Adrenal gland (tissue), 12 donors: ENCODE measurements around the gene NEU1. TPM values are rescaled to one million over a fixed set of nuclear protein-coding genes. Genes with fewer than 3 reads are reported as not detected.
"Not testable (repeated sequence)": the region's sequence is repeated elsewhere in the genome, so short reads cannot be mapped to it uniquely, and the experiment has no call there.

ENCODE experiments used
- DNase-seq, 7 donors: peaks; one replicate each; pipeline ENCODE4 v3.0.0-alpha.2; 2019 to 2020
- H3K27ac ChIP-seq, 5 donors: fragments of 200-600 bp; sonication (generic) in 4 of 5; 1 replicate in 3 of 5; 2 replicates in 2 of 5; pipeline versions ENCODE4 v1.5.1 to v1.8.0; 2016 to 2020; ENCODE audit warnings: mild to moderate bottlenecking in 1 of 5
- H3K27me3 ChIP-seq: fragments of 200-600 bp; 2 replicates; pipeline ENCODE4 v1.8.0; 2021
- H3K36me3 ChIP-seq, 2 donors: fragments of 200-600 bp; replicated peaks in 1 of 2; 1 replicate in 1 of 2; 2 replicates in 1 of 2; pipeline versions ENCODE4 v1.5.1 to v1.8.0; 2018 to 2022
- H3K4me1 ChIP-seq, 2 donors: fragments of 200-600 bp; replicated peaks in 1 of 2; 1 replicate in 1 of 2; 2 replicates in 1 of 2; pipeline versions ENCODE4 v1.5.1 to v1.8.0; 2018 to 2021
- H3K4me3 ChIP-seq, 4 donors: fragments of 200-600 bp; sonication (generic) in 3 of 4; one replicate each; pipeline ENCODE4 v1.5.1; 2016 to 2018
- H3K9me3 ChIP-seq, 3 donors: fragments of 200-600 bp; sonication (generic) in 1 of 3; replicated peaks in 1 of 3; 1 replicate in 2 of 3; 2 replicates in 1 of 3; pipeline versions ENCODE4 v1.5.1 to v1.8.0; 2016 to 2021
- CTCF ChIP-seq, 6 experiments: fragments of 450-650 bp in 4 of 6; fragments of 200-600 bp in 2 of 6; sonication (generic) in 1 of 6; IDR thresholded peaks; 1 replicate in 5 of 6; 2 replicates in 1 of 6; pipeline versions ENCODE4 v1.5.1 to v1.8.0; 2016 to 2021; ENCODE audit warnings: antibody characterized with exemption in 6 of 6, mild to moderate bottlenecking in 2 of 6, moderate library complexity in 1 of 6
- POLR2A ChIP-seq, 2 donors: fragments of 450-650 bp; IDR thresholded peaks; one replicate each; pipeline ENCODE4 v1.6.1; 2017; ENCODE audit warnings: antibody characterized with exemption in 2 of 2, mild to moderate bottlenecking in 2 of 2, moderate library complexity in 1 of 2
- WGBS, 4 donors: extraction: QIAGEN DNeasy Blood & Tissue Kit in 2 of 4; methylation state at CpG; one replicate each; pipeline versions ENCODE4 v1.1.5 to v1.1.7; 2013 to 2017; 5-methylcytosine and 5-hydroxymethylcytosine counted together
- intact Hi-C, 2 donors: fragments of 100-400 bp; cut with DNase I; formaldehyde crosslinking; loops; one replicate each; pipeline versions ENCODE4 v1.14.1 to v1.15.0; 2022 to 2023
- polyA plus RNA-seq, 3 donors: library from polyadenylated mRNA; stranded (reverse); fragments of 200-250 nt in 2 of 3; fragments of 350-450 nt in 1 of 3; fragmentation: Illumina TruSeq in 1 of 3; extraction: RNeasy Lipid Tissue Mini Kit (QIAGEN cat#74804) in 1 of 3; gene quantifications; one replicate each; pipeline ENCODE4 v1.2.3, GENCODE V29; 2013 to 2014
- total RNA-seq, 9 donors: library from RNA; depleted of rRNA in 4 of 9; stranded (reverse); fragments of >200 nt in 4 of 9; fragments of 120-200 nt in 1 of 9; fragmentation: NEBNext Ultra II Directional in 1 of 9; extraction: Animal tissue kit (Norgen Biotek cat#: 25700) in 1 of 9; gene quantifications; one replicate each; pipeline versions ENCODE4 v1.1.0 to v1.2.4, GENCODE V29; 2013 to 2023
- donor health status: healthy with polysubstance abuse.
- donor health status: Bipolar disorder and iron deficiency.
- donor health status: DM: yes; HTN: yes; CAD: no.
- donor health status: DM: no; HTN: no; CAD: no.
- donor health status: DM: no; HTN: no; CAD: no.
- donor health status: DM: yes; HTN: yes; CAD: no.

NEU1 gene
- total and polyA plus RNA-seq, 12 donors, result 57.8 to 178 (median 108) TPM

- TF ChIP-seq POLR2A (IDR thresholded peaks at IDR 0.05), result no peak
- no peak for TF ChIP-seq CTCF (IDR thresholded peaks at IDR 0.05)
- intact Hi-C loops, result no loop called here
- 83 to 86% (median 85%) methylated on average over 18 to 21 of the region's 21 CpGs for WGBS, 4 donors
- H3K4me3 ChIP-seq, result no peak overlapping the region
- no peak for DNase-seq
- no peak overlapping the region for H3K27ac ChIP-seq
- H3K9me3 ChIP-seq, result no peaks in the 10 kb centered on the region
- peaks cover 0 to 4% of the 10 kb centered on the region in 2 donors for H3K36me3 ChIP-seq
- H3K27me3 ChIP-seq, result no peaks in the 10 kb centered on the region
- H3K4me1 ChIP-seq, result peaks cover 7 to 26% of the 10 kb centered on the region in 2 donors
Measured at GRCh38 chr6:31865205-31866118, 2.8 kb upstream of the NEU1 start.

DNA sequence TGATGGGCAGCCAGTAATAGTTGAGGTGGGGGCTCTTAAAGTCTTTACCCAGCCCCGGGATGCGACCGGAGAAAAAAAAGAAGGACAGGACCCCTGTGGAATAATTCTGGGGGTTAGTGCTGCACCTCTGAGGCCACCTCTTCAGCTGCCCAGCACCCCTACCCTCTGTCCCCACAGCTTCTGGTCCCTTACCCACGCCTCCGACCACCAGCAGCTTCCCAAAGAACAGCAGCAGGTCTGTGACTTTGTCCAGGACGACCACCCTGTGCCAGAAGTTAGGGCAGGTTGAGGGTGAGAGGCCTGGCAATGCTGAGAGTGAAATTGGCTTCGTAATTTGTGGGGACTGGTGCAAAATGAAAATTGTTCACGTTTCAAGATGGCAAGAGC, 2.2 kb upstream of the NEU1 start:
- intact Hi-C loops, result no loop called here
- no peak for DNase-seq
- WGBS, 4 donors, result 82 to 96% (median 90%) methylated on average over 8 of the region's 8 CpGs

GRCh38 chr6:31864123-31864562, 1.5 kb upstream of the NEU1 start:
- Histone ChIP-seq H3K4me1 (peaks cover 3 to 21% of the 10 kb centered on the region in 2 donors), H3K27ac (peak overlapping the region; percentile 69 to 96 (median 90)), H3K4me3 (peak overlapping the region in 2 of 4 donors; percentile 29 to 55), H3K36me3 (peaks cover 0 to 17% of the 10 kb centered on the region in 2 donors)
- 9 to 24% (median 13%) methylated on average over 12 to 16 of the region's 16 CpGs for WGBS, 4 donors
- H3K9me3 ChIP-seq, DNase-seq, intact Hi-C loops, H3K27me3 ChIP-seq: not testable (repeated sequence)

More for the DNA sequence above, 2.2 kb upstream of the NEU1 start:
- TF ChIP-seq CTCF (IDR thresholded peaks at IDR 0.05), result no peak
- no peak for TF ChIP-seq POLR2A (IDR thresholded peaks at IDR 0.05)
- Histone ChIP-seq H3K27me3 (no peaks in the 10 kb centered on the region), H3K4me1 (peaks cover 3 to 21% of the 10 kb centered on the region in 2 donors), H3K4me3 (no peak overlapping the region), H3K27ac (no peak overlapping the region), H3K36me3 (peaks cover 0 to 11% of the 10 kb centered on the region in 2 donors), H3K9me3 (no peaks in the 10 kb centered on the region)

GRCh38 chr6:31861919-31862343, 690 bp downstream of the NEU1 start:
- no peaks in the 10 kb centered on the region for H3K27me3 ChIP-seq
- DNase-seq, result no peak
- H3K27ac ChIP-seq, result peak overlapping the region in 2 of 5 donors; percentile 71 to 96
- intact Hi-C loops, result no loop called here
- 41 to 49% (median 46%) methylated on average over 16 to 17 of the region's 17 CpGs for WGBS, 4 donors
- H3K36me3 ChIP-seq, result peaks cover 0 to 39% of the 10 kb centered on the region in 2 donors
- H3K9me3 ChIP-seq, result no peaks in the 10 kb centered on the region
- H3K4me3 ChIP-seq, result peak overlapping the region; percentile 64 to 81 (median 74)
- peaks cover 3 to 21% of the 10 kb centered on the region in 2 donors for H3K4me1 ChIP-seq
- TF ChIP-seq POLR2A (IDR thresholded peaks at IDR 0.05) (no peak), CTCF (IDR thresholded peaks at IDR 0.05) (no peak)
